Spleen (tissue), 11 donors: Measurements from ENCODE around the gene TRPC3. TPM values are rescaled to one million over a fixed set of nuclear protein-coding genes. Genes with fewer than 3 reads are reported as not detected.

Experiments
- DNase-seq: peaks from one replicate; pipeline ENCODE4 v3.0.0-alpha.2; 2020
- H3K27ac ChIP-seq, 8 donors: fragments of 200-600 bp; sonication (generic) in 7 of 8; 1 replicate in 4 of 8; 2 replicates in 4 of 8; pipeline versions ENCODE4 v1.5.0 to v1.8.0; 2016 to 2021; ENCODE audit warnings: inconsistent platforms in 4 of 8, mild to moderate bottlenecking in 4 of 8, moderate library complexity in 1 of 8
- H3K27me3 ChIP-seq, 7 donors: fragments of 200-600 bp; sonication (generic) in 6 of 7; replicated peaks in 1 of 7; 1 replicate in 4 of 7; 2 replicates in 3 of 7; pipeline versions ENCODE4 v1.5.0 to v1.8.0; 2016 to 2021; ENCODE audit warnings: inconsistent platforms in 3 of 7, mild to moderate bottlenecking in 1 of 7
- H3K36me3 ChIP-seq, 6 donors: fragments of 200-600 bp; sonication (generic) in 5 of 6; 1 replicate in 4 of 6; 2 replicates in 2 of 6; pipeline versions ENCODE4 v1.5.0 to v1.8.0; 2016 to 2021; ENCODE audit warnings: inconsistent platforms in 2 of 6
- H3K4me1 ChIP-seq, 6 donors: fragments of 200-600 bp; sonication (generic) in 5 of 6; 1 replicate in 3 of 6; 2 replicates in 3 of 6; pipeline versions ENCODE4 v1.5.0 to v1.8.0; 2016 to 2021; ENCODE audit warnings: inconsistent platforms in 3 of 6
- H3K4me3 ChIP-seq, 8 donors: fragments of 200-600 bp; sonication (generic) in 7 of 8; 1 replicate in 4 of 8; 2 replicates in 4 of 8; pipeline versions ENCODE4 v1.5.0 to v1.8.0; 2016 to 2021; ENCODE audit warnings: inconsistent platforms in 4 of 8, mild to moderate bottlenecking in 4 of 8, moderate library complexity in 2 of 8
- H3K9me3 ChIP-seq, 8 donors: fragments of 200-600 bp; sonication (generic) in 7 of 8; 1 replicate in 4 of 8; 2 replicates in 4 of 8; pipeline versions ENCODE4 v1.5.0 to v1.8.0; 2016 to 2021; ENCODE audit warnings: inconsistent platforms in 4 of 8
- POLR2A ChIP-seq, 3 donors: fragments of 450-650 bp; IDR thresholded peaks; one replicate each; pipeline ENCODE4 v1.5.1; 2017; ENCODE audit warnings: antibody characterized with exemption in 3 of 3, mild to moderate bottlenecking in 1 of 3
- POLR2AphosphoS5 ChIP-seq, 3 donors: sonication (generic); formaldehyde crosslinking; IDR thresholded peaks; one replicate each; pipeline ENCODE4 v1.5.1; 2017; ENCODE audit warnings: antibody characterized with exemption in 3 of 3
- WGBS, 5 donors: extraction: QIAGEN DNeasy Blood & Tissue Kit in 3 of 5; methylation state at CpG; one replicate each; pipeline versions ENCODE4 v1.1.5 to v1.1.7; 2013 to 2018; 5-methylcytosine and 5-hydroxymethylcytosine counted together
- intact Hi-C: fragments of 100-400 bp; cut with DNase I; formaldehyde crosslinking; loops from one replicate; pipeline ENCODE4 v1.15.0; 2023; ENCODE audit warnings: low total_unique reads
- polyA plus RNA-seq, 3 donors: library from polyadenylated mRNA; stranded (reverse); fragments of 200-250 nt; gene quantifications; one replicate each; pipeline ENCODE4 v1.2.1, GENCODE V29; 2013
- total RNA-seq, 7 donors: library from RNA; depleted of rRNA in 3 of 7; stranded (reverse); fragments of >200 nt in 3 of 7; fragmentation: NEBNext Ultra II Directional in 4 of 7; extraction: Animal tissue kit (Norgen Biotek cat#: 25700) in 4 of 7; gene quantifications; one replicate each; pipeline versions ENCODE4 v1.1.0 to v1.2.1, GENCODE V29; 2016 to 2021
- TF ChIP-seq, protein P1 (sequence below), 11 experiments: fragments of 200-600 bp in 7 of 11; fragments of 450-650 bp in 4 of 11; sonication (generic) in 4 of 11; IDR thresholded peaks in 8 of 11; conservative IDR thresholded peaks in 3 of 11; 1 replicate in 7 of 11; 2 replicates in 4 of 11; pipeline versions ENCODE4 v1.4.0 to v1.8.0; 2016 to 2021; ENCODE audit warnings: antibody characterized with exemption in 11 of 11, inconsistent platforms in 4 of 11, mild to moderate bottlenecking in 1 of 11
- donor health status: healthy with polysubstance abuse.
- donor health status: DM: no; HTN: no; CAD: no; lungs with moderate emphysema.
- donor health status: DM: no; HTN: no; CAD: no.
- donor health status: Bipolar disorder and iron deficiency.
- donor health status: healthy.
- donor health status: DM: no; HTN: no; CAD: no.
- donor health status: DM: yes; HTN: yes; CAD: no.

The TRPC3 gene
- total and polyA plus RNA-seq, 10 donors = 0.04 to 0.83 (median 0.24) TPM

DNA sequence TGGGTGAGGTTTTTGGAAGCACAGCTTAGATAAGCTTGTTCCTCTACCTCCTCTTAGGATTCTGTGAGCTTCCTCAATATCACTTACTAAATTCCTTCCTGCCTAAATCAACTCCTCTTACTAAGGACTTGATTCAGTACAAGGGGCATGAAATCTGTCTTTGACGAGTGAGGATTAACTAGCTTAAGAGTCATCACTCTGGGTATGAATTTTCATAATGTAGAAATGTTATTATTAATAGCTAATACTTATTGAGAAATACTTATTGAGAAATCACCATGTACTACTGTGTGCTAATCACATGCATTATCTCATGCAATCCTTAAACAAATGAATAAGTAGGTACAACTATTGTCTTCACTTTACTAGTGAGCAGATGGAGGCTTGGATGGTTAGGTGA is 28.6 kb downstream of the TRPC3 start:
- intact Hi-C loops = no loop called here
- WGBS, 5 donors = 76 to 97% (median 86%) methylated on average over 1 of the region's 1 CpG
- Histone ChIP-seq H3K4me3 (no peak overlapping the region), H3K27ac (no peak overlapping the region), H3K27me3 (peaks cover 0 to 13% (median 0%) of the 10 kb centered on the region in 7 donors), H3K4me1 (no peaks in the 10 kb centered on the region), H3K9me3 (no peaks in the 10 kb centered on the region), H3K36me3 (no peaks in the 10 kb centered on the region)
- DNase-seq = no peak
- TF ChIP-seq POLR2A (IDR thresholded peaks at IDR 0.05) = no peak
- TF ChIP-seq, protein P1, sequence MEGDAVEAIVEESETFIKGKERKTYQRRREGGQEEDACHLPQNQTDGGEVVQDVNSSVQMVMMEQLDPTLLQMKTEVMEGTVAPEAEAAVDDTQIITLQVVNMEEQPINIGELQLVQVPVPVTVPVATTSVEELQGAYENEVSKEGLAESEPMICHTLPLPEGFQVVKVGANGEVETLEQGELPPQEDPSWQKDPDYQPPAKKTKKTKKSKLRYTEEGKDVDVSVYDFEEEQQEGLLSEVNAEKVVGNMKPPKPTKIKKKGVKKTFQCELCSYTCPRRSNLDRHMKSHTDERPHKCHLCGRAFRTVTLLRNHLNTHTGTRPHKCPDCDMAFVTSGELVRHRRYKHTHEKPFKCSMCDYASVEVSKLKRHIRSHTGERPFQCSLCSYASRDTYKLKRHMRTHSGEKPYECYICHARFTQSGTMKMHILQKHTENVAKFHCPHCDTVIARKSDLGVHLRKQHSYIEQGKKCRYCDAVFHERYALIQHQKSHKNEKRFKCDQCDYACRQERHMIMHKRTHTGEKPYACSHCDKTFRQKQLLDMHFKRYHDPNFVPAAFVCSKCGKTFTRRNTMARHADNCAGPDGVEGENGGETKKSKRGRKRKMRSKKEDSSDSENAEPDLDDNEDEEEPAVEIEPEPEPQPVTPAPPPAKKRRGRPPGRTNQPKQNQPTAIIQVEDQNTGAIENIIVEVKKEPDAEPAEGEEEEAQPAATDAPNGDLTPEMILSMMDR (IDR thresholded peaks at IDR 0.05 in 8 of 11, conservative IDR thresholded peaks at IDR 0.05 in 3 of 11) = no peak
- no peak for TF ChIP-seq POLR2AphosphoS5 (IDR thresholded peaks at IDR 0.05)

DNA sequence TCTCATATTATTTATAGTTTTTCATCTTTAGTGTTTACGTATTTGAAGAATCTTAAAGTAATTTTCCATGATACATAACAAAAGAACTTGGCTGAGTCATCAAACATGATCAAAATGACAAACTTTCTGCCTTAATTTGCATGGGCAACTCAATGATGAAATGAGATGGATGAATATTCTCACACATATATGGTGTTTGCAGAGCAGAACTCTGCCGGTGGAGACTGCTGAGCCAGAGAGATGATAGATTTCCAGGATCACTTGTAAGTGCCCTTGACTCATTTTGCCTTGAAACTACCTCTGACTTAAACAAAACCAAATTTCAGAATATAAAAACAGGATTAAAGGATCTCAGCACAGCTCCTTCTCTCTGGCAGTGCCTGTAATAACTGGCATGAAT is 38.2 kb downstream of the TRPC3 start:
- WGBS, 5 donors = 66 to 74% (median 69%) methylated on average over 2 of the region's 2 CpGs
- H3K9me3 ChIP-seq = no peaks in the 10 kb centered on the region
- H3K36me3 ChIP-seq = no peaks in the 10 kb centered on the region
- H3K27me3 ChIP-seq = no peaks in the 10 kb centered on the region
- DNase-seq = no peak
- no peak for TF ChIP-seq POLR2AphosphoS5 (IDR thresholded peaks at IDR 0.05)
- no peak for TF ChIP-seq POLR2A (IDR thresholded peaks at IDR 0.05)
- TF ChIP-seq, protein P1 (IDR thresholded peaks at IDR 0.05 in 8 of 11, conservative IDR thresholded peaks at IDR 0.05 in 3 of 11) = no peak
- H3K27ac ChIP-seq = no peak overlapping the region
- no peaks in the 10 kb centered on the region for H3K4me1 ChIP-seq
- intact Hi-C loops = no loop called here
- H3K4me3 ChIP-seq = no peak overlapping the region

DNA sequence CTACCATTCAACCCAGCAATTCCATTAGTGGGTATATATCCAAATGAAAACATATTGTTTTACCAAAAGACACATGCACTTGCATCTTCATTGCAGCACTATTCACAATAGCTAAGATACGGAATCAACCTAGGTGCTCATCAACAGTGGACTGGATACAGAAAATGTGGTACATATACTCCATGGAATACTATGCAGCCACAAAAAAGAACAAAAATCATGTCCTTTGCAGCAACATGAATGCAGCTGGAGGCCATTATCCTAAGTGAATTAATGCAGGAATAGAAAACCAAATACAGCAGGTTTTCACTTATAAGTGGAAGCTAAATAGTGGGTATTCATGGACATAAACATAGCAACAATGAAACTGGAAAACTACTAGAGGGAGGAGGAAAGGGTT is 43.5 kb downstream of the TRPC3 start:
- Histone ChIP-seq H3K4me1 (no peaks in the 10 kb centered on the region), H3K9me3 (no peaks in the 10 kb centered on the region), H3K27me3 (no peaks in the 10 kb centered on the region), H3K4me3 (no peak overlapping the region), H3K36me3 (no peaks in the 10 kb centered on the region), H3K27ac (no peak overlapping the region)
- no peak for DNase-seq
- 96 to 100% (median 100%) methylated on average over 1 of the region's 1 CpG for WGBS, 5 donors
- TF ChIP-seq POLR2AphosphoS5 (IDR thresholded peaks at IDR 0.05) = no peak
- TF ChIP-seq, protein P1 (IDR thresholded peaks at IDR 0.05 in 8 of 11, conservative IDR thresholded peaks at IDR 0.05 in 3 of 11) = no peak
- no peak for TF ChIP-seq POLR2A (IDR thresholded peaks at IDR 0.05)
- intact Hi-C loops = loop anchor here (10.0 kb wide), 1 partner anchor 96 kb away; no protein-coding TSS in a partner anchor

DNA sequence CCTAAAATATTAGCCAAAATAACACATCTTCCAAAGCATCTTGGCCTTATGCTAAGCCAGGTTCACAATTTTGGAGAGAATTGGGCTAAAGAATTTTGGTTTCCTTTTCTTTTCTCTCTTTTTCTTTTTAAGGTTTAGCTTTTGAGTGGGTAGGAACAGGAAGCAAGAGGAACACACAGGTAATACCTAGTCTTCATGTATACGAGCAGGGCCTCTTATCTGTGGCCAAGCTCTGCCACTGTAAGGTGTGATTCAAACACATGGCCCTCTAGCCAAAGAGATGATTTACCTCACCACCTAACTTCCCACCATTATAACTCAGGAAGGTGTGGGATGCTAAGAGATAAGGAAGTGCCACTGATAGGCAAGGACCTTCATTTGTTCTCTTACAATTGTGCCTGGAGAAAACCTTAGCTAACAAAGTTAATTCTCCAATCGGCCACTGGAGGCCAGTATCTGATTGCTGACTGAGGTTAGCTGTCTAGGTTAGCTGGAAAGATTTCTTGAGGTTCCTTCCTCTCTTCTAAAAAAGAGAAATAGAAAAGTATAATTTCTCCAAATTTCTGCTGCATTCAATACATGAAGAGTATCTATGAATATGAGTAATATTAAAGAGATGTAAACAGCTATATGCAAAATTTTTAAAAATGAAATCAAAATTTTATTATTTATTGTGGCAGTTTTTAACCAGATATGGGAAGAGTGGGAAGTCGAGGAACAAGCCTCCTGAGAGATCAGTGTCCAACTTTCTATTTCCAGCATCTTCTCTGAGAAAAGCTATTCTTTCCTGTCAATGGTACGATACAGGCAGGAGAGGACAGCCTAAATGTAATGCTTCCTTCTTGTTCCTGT is 51.5 kb downstream of the TRPC3 start:
- intact Hi-C loops = loop anchor here (10.0 kb wide), 1 partner anchor 104 kb away; no protein-coding TSS in a partner anchor
- Histone ChIP-seq H3K36me3 (no peaks in the 10 kb centered on the region), H3K27me3 (no peaks in the 10 kb centered on the region), H3K4me3 (no peak overlapping the region), H3K9me3 (no peaks in the 10 kb centered on the region), H3K4me1 (peaks cover 0 to 5% (median 0%) of the 10 kb centered on the region in 6 donors), H3K27ac (no peak overlapping the region)
- DNase-seq = no peak
- 53 to 62% (median 57%) methylated on average over 4 of the region's 4 CpGs for WGBS, 5 donors
- TF ChIP-seq POLR2AphosphoS5 (IDR thresholded peaks at IDR 0.05) = no peak
- TF ChIP-seq, protein P1 (IDR thresholded peaks at IDR 0.05 in 8 of 11, conservative IDR thresholded peaks at IDR 0.05 in 3 of 11) = peak in 10 of 11 experiments; percentile 49 to 69 (median 61)
